GM12873 (cell line): ENCODE measurements around the gene C6orf89.

ENCODE experiments used
- TF ChIP-seq, protein P1 (sequence below): IDR thresholded peaks from 2 replicates; pipeline ENCODE4 v1.5.1; 2012; ENCODE audit warnings: low read depth, mild to moderate bottlenecking, moderate library complexity, low read length, control low read depth; ENCODE audit not compliant: insufficient read depth; ENCODE audit errors: missing control alignments

Gene C6orf89

DNA sequence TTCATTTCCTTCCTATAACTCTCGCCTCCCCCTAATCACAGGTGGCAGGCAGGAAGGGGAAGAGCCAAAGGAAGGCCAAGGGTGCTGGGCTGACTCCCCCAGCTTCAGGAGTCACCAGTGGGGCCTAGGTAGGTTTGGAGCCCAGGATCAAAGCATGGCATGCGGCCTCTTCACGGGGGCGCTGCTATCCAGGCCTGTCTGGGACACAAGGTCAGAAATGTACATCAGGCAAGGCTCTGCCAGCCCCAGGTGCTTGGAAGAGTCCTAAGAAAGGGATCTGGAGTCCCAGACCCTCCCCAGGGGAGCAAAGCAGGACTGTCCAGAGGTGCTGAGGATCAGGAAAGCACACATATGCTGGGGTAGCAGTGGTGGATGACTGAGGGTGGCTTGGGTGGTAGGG, 79.2 kb downstream of the C6orf89 start:
- TF ChIP-seq, protein P1, sequence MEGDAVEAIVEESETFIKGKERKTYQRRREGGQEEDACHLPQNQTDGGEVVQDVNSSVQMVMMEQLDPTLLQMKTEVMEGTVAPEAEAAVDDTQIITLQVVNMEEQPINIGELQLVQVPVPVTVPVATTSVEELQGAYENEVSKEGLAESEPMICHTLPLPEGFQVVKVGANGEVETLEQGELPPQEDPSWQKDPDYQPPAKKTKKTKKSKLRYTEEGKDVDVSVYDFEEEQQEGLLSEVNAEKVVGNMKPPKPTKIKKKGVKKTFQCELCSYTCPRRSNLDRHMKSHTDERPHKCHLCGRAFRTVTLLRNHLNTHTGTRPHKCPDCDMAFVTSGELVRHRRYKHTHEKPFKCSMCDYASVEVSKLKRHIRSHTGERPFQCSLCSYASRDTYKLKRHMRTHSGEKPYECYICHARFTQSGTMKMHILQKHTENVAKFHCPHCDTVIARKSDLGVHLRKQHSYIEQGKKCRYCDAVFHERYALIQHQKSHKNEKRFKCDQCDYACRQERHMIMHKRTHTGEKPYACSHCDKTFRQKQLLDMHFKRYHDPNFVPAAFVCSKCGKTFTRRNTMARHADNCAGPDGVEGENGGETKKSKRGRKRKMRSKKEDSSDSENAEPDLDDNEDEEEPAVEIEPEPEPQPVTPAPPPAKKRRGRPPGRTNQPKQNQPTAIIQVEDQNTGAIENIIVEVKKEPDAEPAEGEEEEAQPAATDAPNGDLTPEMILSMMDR = no peak

DNA sequence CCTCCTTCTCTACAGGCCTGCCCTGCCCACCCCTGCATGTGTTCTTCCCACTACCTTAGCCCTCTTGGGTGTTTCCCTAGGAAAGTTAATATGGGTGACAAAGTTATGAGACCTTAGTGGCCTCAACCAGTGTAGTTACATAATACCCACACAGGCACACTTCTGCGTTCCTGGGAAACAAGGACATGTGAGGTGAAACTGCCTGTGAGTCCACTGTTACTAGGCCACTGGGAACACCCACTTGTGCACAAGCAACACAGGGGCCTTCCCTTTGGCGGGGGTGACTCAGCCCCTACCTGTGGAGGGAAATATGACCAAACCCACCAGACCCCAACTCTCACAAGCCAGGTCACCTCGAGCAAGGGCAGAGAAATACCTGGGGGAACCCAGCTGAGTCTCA, 81.5 kb downstream of the C6orf89 start:
- TF ChIP-seq, protein P1 = no peak

DNA sequence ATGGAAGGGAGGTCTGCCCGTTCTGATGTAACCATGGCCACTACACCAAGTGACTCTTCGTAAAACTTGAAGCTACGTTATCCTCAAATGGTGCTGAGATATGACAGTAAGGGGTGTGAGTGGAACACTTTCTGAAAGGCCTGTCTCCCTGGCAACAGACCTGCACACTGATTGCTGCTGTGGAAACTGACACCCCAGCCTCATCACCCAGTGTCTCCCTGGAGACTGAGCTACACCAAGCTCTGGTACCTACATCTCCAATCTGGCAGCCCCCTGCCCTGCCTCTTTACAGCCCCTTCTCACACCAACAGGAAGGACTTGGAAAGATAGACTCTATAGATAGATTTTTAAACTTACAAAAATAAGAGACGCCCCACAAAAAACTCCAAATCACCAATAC, 82.0 kb downstream of the C6orf89 start:
- TF ChIP-seq, protein P1 = no peak

DNA sequence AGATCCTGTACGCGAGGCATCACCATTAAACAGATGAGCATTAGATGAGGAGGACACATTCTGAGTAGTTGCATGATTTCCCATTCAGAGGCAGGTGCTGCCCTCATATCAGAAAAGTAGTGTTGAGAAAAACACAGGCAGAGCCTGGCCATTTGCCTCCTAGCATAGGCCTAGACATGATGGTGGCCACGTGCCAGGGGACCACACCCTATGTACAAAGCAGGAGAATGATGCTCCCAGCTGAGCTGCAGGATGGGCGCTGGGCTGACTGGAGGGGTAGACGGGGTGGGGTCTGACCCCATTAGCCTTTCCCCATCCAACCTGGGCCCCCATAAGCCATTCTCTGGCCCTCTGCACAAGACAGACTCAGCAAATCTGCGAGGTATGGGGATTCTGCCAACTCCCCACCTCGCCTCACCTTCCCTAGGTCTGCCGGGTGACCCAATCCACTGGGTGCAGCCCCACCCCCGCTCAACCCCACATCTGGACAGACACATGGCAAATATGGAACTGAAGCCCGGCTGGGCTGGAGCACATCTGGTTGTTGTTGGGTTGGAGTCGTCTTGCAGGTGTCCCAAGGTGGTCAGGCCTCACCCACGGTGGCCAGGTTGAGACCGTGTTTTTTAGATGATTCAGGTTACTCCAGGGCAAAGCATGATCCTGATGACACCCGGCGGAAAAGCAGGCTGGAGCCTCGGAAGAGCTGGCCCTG, 82.7 kb downstream of the C6orf89 start:
- TF ChIP-seq, protein P1 = no peak

DNA sequence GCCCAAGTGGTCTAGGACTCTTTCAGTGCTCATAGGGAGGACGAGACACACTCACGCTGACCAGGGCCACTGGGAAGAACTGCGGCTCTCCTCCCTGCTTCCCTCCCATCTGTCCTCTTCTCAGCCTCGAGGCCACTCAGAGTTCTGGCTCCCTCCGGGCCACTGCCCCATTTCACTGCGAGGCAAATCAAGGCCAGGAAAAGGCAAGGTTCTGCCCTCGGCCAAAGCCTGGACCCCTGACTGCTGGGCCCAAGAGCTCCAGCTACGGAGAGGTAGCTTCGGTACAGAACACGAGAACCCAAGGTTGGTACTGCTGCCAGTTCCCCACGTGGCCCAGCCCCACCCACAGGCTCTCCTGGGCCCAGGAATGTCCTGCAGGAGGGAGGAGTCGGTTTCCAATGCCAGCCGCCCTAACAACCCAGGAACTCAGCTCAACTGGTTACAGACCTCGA, 83.5 kb downstream of the C6orf89 start:
- TF ChIP-seq, protein P1 = no peak

DNA sequence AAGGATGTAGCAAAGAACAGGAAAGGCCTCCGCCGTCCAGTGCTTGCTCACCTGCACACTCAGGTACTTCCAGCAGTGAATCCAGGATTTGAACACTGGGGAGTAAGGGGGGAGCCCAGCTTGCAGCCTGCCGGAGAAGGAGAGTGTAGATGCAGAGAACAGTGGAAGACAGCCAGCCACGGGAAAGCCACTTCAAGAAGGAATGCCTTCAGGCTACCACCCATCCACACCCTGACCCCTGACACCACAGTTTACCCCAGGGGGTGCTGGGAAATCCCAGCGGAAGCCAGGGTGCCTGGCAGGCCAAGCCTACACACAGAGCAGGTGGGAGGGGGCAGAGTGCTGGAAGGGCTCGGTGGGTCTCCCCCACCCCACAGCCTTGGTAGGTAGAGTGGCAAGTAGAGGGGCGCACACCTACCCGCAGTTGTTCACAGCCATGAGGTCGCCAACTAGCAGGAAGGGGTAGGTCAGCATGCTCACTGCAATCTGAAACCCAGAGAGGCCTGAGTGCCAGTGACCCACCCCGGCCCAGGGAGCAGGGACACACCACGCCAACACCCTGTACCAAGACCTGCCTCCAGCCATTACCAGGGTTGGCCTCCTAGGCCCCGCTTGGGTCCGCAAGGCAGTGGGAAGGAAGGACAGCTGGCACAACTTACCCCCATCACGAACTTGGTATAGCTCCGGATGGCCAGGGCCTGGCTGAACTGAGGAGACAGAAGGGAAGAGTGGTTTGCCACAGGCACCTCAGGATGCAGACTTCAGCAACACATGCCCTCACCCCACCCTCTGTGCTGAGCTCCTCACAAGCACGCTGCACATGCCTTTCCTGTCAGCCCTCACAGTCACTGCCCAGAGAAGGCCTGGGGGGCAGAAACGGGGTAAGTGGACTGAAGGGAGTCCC, 84.5 kb downstream of the C6orf89 start:
- TF ChIP-seq, protein P1 = no peak

DNA sequence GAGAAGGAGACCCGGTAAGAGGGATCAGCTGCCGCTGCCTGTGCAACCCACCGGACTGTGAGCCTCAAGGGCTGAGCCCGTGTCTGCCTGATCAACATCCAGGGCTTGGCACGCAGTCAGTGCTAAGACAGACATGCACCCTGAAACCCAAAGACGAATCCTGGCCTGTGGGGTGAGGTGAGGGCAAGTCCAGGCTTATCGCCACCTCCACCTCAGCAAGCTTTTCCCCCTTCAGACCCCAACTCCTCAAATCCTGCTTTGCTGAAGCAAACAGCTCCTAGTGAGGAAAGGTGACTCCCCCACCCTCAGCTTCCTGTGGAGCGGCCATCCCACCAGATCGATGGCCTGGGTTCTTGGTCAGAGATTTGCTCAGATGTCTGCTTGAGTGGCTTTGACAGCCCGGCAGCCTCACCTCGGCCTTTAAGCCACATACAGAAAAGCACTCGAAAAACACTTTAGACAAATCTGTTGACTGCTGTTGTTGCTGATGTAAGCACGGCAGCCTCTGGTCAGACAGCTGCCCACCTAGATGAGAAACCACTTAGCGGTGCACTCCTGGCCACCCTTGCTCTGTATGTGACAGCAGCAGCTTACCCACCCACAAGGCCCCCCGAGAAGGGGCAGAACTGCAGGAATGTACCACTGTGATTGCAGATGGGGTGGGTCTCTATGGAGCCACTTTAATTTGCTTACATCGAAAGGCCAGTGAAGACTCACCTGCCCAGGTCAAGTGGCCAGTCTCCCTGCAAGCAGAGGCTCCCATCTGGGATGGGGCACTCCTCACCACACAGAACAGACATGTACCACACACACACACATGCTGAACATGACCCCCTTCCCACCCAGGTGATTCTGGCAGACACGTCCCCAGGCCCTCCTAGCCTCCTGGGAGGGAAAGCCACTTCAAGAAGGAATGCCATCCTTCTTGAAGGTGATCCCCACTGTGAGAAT, 85.4 kb downstream of the C6orf89 start:
- TF ChIP-seq, protein P1 = no peak
